ENCODE results near the gene CNIH3.

Gene CNIH3

GRCh38 chr1:224719716-224720115, 103.6 kb downstream of the CNIH3 start:
- no peak for DNase-seq (ENCODE audit: low read depth)
- TF ChIP-seq MAX (IDR thresholded peaks at IDR 0.05; ENCODE audit: low read depth, low read length) (no peak), MYC (IDR thresholded peaks at IDR 0.05; ENCODE audit: low read depth, low read length) (no peak), CTCF (IDR thresholded peaks at IDR 0.05; ENCODE audit: low read depth, low read length) (no peak), POLR2A (IDR thresholded peaks at IDR 0.05; ENCODE audit: extremely low read depth, insufficient read length) (no peak)
- no peak overlapping the region for H3K4me3 ChIP-seq (ENCODE audit: low read depth, low read length)

GRCh38 chr1:224720216-224720615, 104.1 kb downstream of the CNIH3 start:
- H3K4me3 ChIP-seq (ENCODE audit: low read depth, low read length): no peak overlapping the region
- no peak for DNase-seq (ENCODE audit: low read depth)
- TF ChIP-seq POLR2A (IDR thresholded peaks at IDR 0.05; ENCODE audit: extremely low read depth, insufficient read length): no peak

- no peak for TF ChIP-seq CTCF (IDR thresholded peaks at IDR 0.05; ENCODE audit: low read depth, low read length)
- H3K4me3 ChIP-seq (ENCODE audit: low read depth, low read length): no peak overlapping the region
- DNase-seq (ENCODE audit: low read depth): no peak
Measured at GRCh38 chr1:224721000-224721399, 104.9 kb downstream of the CNIH3 start.

GRCh38 chr1:224722838-224723237, 106.7 kb downstream of the CNIH3 start:
- DNase-seq (ENCODE audit: low read depth): no peak
- H3K4me3 ChIP-seq (ENCODE audit: low read depth, low read length): no peak overlapping the region
- no peak for TF ChIP-seq POLR2A (IDR thresholded peaks at IDR 0.05; ENCODE audit: extremely low read depth, insufficient read length)
- TF ChIP-seq MAX (IDR thresholded peaks at IDR 0.05; ENCODE audit: low read depth, low read length): no peak
- TF ChIP-seq CTCF (IDR thresholded peaks at IDR 0.05; ENCODE audit: low read depth, low read length): no peak
- TF ChIP-seq MYC (IDR thresholded peaks at IDR 0.05; ENCODE audit: low read depth, low read length): no peak

- TF ChIP-seq MAX (IDR thresholded peaks at IDR 0.05; ENCODE audit: low read depth, low read length): no peak
- TF ChIP-seq POLR2A (IDR thresholded peaks at IDR 0.05; ENCODE audit: extremely low read depth, insufficient read length): no peak
- TF ChIP-seq MYC (IDR thresholded peaks at IDR 0.05; ENCODE audit: low read depth, low read length): no peak
- no peak for TF ChIP-seq CTCF (IDR thresholded peaks at IDR 0.05; ENCODE audit: low read depth, low read length)
- DNase-seq (ENCODE audit: low read depth): no peak
- H3K4me3 ChIP-seq (ENCODE audit: low read depth, low read length): no peak overlapping the region
Measured at GRCh38 chr1:224724566-224724965, 108.4 kb downstream of the CNIH3 start.

GRCh38 chr1:224726441-224727182, 110.5 kb downstream of the CNIH3 start:
- TF ChIP-seq MAX (IDR thresholded peaks at IDR 0.05; ENCODE audit: low read depth, low read length): peak; percentile 19; the same call in 1 of the 2 replicates
- TF ChIP-seq MYC (IDR thresholded peaks at IDR 0.05; ENCODE audit: low read depth, low read length): no peak
- no peak for TF ChIP-seq CTCF (IDR thresholded peaks at IDR 0.05; ENCODE audit: low read depth, low read length)
- no peak for TF ChIP-seq POLR2A (IDR thresholded peaks at IDR 0.05; ENCODE audit: extremely low read depth, insufficient read length)
- peak; percentile 82 for DNase-seq (ENCODE audit: low read depth)
- no peak overlapping the region for H3K4me3 ChIP-seq (ENCODE audit: low read depth, low read length)
